NCI-H1417 treated with DMSO at 0.1 percent for 48 hours (cell line): ENCODE data around the gene TIMM10.

Experiments used
- DNase-seq: peaks from one replicate; lab custom pipeline; 2025; lab: John Stamatoyannopoulos, UW

TIMM10 gene

GRCh38 chr11:57502376-57502775 is 28.2 kb downstream of the TIMM10 start:
- no peak for DNase-seq

- DNase-seq: no peak
Observed at GRCh38 chr11:57501953-57502352, 28.6 kb downstream of the TIMM10 start.

DNA sequence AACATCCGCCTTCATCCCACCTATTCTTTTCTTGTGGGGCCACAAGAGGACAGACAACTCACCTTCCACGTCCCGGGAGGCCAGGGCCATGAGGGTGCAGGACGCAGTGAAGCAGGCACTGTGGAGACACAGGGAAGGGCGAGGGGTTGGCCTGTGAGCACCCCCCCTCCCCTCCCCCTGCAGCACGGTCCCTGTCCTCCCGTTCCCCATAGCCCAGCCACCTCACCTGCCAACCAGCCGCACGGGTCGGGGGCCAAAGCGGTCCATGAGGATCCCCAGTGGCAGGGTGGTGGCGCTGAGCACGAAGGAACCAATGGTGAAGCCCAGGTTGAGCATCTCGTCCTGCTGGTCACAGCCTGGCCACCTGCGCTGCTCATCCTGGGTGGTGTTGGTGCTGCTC is 29.6 kb downstream of the TIMM10 start:
- no peak for DNase-seq

DNA sequence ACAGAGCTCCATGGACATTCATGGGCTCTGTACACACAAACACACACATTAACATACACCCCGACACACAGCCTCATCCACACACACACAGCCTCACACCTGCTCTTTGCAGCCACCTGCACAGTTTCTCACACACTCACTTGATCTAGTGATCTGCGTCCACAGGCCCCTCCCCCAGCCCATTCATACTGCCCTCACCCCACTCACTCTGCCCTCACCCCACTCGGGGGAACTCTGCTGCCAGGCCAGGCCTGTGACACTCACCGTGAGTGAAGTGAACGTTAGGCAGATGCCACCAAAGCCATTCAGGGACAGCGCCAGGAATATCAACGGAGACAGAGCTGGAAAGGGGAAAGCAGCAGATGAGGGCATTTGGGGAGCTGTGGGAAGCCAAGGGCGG is 30.0 kb downstream of the TIMM10 start:
- DNase-seq: no peak

DNA sequence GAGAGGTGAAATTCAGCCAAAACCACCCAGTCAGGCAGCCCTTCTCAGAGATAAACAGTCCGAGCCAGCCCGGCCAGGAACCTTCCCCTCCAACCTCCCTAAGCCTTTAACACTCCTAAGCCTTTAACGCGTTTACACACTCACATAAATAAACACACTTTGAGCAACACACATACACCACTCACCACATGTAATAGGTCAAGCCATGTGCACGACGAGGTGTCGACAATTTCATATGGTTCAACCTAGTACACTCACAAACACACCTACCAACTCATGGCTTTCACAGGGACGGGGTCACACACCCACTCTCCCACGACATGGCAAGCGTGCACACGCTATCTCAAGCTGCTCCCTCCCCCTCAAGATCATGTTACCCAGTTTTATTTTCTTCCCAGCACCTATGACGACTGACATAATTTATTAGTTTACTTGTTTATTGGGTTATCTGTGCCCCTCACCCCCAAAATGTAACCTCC is 30.5 kb downstream of the TIMM10 start:
- no peak for DNase-seq

DNA sequence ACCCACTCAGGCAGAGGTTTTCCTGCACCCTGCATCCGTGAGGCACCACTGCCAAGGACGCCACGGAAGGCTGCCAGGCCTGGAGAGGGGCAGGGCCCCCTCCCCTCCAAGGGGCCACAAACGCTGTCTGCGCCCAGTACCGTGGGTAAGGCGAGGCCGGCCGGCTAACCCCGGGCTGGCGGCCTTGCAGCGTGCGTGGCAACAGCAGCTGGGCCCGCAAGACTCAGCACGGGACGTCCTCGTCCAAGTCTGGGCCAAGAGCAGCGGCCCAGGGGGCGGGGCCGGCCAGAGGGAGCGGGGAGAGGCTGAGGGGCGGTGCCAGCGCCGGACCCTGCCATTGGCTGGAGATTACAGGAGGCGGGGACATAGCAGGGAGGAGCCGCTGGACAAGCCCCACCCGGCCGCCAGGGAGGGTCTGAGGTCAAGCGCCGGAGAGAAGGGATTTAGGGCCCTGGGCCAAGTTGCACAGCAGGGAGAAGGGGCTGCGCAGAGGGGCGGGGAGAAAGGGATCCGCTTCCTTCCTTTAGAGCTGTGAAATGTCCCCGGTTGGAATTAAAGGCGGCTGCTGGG is 31.1 kb downstream of the TIMM10 start:
- DNase-seq: no peak

DNA sequence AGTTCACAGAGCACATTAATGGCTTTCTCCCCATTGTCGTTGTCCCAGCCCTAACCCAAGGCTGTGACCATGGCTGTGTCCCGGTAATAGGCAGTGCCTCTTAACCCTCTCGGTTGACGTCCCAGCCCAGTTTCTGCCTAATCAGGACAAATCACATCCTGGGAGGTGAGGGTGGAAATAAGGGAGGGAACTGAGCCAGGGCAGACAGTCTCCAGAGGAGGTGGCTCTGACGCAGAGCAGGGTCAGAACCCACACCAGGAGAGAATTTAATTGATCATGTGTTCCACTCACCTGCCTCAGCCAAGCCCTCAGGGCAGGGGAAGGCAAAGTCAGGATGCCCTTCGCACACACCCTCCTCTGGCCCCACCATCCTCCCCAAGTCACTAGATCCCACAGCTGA is 32.0 kb downstream of the TIMM10 start:
- no peak for DNase-seq

GRCh38 chr11:57497303-57498247 is 33.0 kb downstream of the TIMM10 start:
- no peak for DNase-seq

- DNase-seq: no peak
Observed at GRCh38 chr11:57496109-57496820, 34.3 kb downstream of the TIMM10 start.

DNA sequence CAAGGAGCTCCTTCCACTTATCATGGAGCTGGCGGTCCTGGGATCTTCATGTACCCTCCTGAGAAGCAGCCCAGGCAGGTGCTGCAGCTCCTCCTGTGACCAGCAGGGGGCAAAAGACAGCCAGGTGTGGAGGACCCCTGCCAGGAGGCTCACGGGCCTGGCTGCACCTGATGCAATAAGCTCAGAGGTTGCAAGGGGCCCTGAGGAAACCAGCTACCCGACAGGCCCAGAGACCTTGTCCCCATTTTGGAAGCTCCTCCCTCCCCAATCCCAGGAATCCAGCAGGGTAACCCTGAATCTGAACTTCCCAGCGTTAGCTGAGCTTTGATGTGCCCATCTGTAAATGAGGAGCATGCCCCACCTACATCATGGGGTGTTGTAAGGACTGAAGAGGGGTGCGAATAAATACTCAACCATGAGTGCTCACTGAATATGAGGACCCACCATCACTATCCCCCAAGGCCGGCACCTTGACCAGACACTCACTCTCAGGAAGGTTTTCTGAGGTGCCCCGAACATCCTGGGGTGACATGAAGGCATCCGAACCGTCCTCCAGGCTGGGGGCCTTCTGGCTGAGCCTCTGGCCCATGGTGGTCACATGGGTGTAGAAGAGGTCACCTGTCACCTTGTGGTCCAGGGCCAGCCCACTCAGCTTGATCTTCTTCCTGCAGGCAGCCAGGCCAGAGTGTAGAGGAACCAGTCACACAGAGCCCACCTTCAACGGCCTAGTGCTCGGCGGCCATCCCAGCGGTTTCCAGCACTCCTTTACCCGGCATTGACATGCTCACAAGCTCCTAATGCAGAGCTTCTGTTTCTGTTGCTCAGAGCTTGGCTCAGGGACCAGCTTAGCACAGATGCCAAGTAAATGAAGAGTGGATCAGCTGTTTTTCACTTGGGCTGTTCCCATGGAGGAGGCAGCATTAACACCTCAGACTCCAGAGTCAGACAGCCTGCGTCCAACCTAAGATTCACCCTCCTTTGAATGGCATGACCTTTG is 36.7 kb downstream of the TIMM10 start:
- no peak for DNase-seq

DNA sequence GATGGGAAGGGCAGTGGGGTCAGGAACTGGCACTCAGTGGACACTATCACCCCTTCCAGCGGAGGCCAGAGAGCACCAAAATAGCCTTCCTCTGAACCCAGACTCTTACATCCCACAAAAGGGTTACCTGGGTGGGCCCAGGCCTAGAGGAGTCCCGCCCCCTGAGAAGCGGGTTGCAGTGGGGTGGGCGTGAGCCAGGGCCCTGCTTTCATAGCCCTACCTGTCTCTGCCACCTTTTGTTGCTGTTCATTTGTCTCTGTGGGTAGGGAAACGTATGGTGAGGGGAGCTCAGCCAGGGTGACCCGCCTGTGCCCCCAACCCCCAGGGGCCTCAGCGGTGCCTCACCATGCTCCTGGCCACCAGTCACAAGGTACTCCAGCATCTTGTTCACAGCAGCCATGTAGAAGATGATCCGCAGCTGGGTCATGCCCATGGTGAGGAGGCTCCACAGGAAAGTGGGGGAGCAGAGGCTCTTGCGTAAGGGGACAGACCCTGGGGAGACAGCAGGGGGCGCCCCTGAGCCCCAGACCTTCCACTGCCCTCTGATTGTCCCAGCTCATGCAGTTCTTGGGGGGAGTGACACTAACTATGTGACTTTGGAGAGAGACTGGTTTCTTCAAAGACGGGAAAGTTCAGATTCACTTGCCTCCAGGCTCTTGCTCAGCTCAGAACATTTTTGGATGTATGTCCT is 39.0 kb downstream of the TIMM10 start:
- no peak for DNase-seq

- DNase-seq: no peak
Observed at GRCh38 chr11:57490456-57491248, 39.9 kb downstream of the TIMM10 start.

GRCh38 chr11:57487920-57488659 is 42.5 kb downstream of the TIMM10 start:
- DNase-seq: no peak

- no peak for DNase-seq
Observed at GRCh38 chr11:57487021-57487778, 43.4 kb downstream of the TIMM10 start.

DNA sequence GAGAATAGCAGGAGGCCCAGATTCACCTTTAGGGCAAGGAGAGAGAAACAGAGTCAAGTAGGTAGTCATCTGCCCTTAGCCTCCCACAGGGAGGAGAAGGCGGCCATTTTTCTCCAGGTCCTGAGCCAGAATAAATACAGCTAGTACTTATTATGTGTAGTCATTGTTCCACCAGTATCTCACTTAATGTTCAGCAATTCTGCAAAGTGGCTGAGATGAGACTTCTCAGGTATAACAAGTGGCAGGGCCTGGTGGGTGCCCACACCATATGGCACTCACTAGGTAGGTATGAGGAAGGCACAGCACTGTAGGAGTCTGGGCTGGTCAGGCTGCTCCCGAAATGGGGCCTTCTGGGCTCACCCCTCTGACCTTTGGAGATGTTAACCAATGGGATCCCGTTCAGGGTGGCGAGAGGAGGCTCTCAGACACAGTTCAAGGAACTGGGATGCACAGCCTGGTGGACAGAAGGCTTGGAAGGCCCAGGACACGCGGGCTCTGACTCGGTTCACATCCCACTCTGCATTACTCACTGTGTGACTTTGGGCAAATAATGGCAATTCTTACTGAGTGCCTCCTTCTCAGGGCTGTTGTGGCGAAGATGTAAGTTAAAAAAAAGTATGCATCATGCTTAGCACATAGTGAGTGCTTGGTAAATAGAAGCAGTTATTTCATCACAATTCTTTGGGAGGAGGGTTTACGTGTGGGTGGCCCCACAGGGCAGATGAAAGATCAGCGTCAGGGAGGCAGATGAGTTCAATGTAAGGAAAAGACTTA is 45.1 kb downstream of the TIMM10 start:
- DNase-seq: no peak

DNA sequence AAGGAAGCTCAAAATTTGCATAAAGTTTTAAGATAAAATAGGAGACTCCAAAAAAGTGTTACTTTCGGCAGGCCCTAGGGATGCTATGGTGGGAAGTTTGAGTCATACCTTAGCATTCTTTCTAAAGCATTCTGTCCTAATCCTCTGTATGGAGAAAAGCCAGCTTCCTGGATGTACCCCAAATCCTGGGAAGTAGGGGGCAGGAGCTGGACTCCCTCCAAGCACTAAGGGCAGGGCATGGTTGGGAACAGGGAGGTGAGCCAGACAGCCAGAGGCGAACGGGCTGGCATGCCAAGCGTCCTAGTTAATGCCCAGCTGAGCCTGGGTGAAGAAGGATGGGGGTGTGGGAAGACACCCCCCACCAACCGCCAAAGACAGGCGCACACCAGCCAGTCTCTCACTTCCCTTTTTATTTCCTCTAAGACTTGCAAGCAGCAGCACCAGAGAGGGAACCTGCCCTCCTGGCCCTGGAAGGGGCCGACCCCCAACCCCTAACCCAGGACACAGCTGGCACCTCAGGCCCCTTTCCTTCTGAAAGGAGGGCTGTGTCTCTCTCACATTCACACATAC is 46.3 kb downstream of the TIMM10 start:
- DNase-seq: no peak

- no peak for DNase-seq
Observed at GRCh38 chr11:57483562-57483918, 47.0 kb downstream of the TIMM10 start.
